NCI-H1436 (cell line): Measurements from ENCODE around the gene PADI6.
A peak's percentile ranks its signal among the peaks of the same experiment; 100 is the strongest.
"Not testable (repeated sequence)": the region's sequence is repeated elsewhere in the genome, so short reads cannot be mapped to it uniquely, and the experiment has no call there.

Experiments
- DNase-seq: peaks from one replicate; lab custom pipeline; 2025; lab: John Stamatoyannopoulos, UW

Gene PADI6

DNA sequence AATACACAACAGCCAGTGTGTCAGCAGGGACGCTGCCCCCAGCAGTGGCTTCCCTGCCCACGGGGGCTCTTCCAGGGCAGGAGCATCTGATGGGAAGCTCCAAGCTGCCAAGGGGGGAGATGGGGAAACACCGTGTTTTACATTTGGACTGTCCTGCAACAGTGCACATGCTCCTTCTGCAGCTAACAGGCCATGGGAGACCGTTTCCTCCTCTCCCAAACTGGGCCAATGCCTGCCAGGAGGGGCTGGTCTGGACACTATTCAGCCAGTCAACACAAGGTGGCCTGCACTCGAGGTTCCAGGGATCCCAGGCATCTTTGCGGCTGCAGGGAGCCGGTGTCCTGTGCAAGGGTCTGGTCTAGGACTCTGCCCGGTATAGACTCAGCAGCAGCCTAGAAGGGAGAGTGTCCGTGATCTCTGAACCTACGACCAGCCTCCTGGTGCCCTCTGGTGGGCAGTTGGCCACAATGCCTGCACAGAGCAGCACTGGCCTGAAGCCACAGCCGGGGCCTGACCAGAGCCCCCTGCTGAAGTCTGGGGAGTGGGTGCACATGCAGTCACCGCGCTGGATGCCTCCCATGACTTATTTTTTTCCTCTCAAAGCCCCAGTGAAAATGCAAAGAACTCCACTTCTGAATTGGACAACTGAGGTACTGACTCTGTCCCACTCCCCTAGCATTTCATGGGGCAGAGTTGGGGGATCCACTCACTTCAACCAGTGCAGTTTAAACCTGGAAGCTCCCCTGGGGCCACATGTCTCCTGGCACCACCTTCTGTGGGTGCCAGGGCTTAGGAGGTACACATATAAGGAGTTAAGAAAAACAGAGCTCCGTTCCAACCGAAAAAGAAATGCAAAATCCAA lies 34.1 kb downstream of the PADI6 start:
- DNase-seq: peak; percentile 12

DNA sequence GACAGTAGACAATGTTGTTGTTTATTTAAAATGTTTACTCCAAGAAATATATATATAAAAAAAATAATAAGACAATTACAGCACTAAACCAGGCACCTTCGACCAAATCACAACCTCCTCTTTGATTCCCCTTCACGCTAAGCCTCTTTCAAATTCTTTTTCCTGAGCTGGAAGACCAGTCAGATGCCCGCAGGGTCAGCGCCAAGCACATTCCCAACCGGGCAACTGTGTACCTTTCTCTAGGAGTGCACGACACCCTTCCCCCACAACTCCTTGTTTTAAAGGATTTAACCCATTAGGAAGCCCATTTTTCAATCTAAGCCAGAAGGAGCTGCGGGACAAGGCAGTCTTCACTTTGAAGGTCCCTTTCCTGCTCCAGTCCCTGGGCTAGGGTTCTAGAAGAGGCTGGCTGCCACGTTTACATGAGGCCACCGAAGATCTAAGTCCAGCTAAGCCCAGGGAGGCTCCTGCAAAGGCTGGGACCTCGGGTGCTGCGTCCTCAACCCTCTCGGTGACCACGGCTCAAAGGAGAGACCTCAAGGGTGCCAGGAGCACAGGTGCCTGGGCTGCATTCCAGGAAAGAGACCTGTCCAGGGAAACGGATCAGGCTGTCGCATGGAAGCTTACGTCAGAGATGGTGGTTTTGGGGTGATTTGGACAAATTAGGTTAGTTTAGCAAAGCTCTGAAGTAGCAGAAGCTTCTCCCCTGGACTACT lies 34.9 kb downstream of the PADI6 start:
- not testable (repeated sequence) for DNase-seq

DNA sequence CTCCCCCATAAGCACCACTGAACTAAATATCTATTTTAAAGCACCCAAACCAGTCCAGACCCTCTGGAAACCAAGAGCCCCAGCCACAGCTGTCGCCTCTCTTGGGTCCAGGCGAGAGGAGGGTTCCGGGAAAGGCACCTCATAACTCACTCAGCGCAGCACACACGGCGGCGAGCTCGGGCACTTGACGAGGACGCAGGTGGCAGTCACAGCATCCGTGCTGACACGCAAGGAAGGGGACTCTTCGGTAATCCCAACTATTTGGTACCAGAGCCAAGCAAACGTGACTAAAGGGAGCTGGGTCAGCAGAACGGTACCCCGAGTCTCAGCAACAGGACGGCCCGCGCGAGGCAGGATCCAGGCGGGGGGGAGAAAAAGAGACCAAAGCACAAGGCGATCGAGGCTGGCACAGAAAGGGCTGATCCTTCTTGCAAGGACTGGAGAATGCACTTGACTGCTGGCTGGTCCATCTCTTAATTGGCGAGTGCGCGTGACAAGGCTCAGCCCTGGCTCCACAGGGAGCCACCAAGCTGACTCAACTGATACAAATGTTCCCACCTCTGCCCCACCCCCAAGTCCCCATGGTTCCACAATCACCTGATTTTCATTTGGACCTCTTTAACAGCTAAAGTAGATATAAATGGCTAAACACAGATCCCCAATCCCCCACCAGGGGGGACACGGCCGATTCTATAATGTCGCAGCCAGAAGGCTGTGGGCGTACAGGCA lies 36.0 kb downstream of the PADI6 start:
- not testable (repeated sequence) for DNase-seq

DNA sequence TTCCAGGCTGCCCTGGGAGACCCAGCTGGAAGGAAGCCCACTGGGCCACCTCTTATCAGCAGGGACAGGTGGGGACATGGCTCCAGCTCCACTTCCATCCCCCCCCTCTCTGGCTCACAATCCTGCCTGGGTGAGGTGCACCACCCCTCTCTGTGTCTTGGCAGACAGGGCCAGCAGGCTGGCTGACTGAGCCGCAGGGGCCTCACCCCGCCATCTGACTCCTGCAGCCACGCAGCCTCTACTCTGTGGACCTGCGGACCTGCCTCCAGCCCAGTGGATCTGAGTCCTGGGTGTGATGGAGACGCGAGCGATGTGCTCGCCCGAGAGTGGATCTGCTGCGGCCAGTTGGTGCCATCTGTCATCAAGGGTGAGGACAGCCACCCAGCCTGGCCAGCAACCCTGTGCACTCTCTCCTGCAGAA lies 37.4 kb downstream of the PADI6 start:
- no peak for DNase-seq

DNA sequence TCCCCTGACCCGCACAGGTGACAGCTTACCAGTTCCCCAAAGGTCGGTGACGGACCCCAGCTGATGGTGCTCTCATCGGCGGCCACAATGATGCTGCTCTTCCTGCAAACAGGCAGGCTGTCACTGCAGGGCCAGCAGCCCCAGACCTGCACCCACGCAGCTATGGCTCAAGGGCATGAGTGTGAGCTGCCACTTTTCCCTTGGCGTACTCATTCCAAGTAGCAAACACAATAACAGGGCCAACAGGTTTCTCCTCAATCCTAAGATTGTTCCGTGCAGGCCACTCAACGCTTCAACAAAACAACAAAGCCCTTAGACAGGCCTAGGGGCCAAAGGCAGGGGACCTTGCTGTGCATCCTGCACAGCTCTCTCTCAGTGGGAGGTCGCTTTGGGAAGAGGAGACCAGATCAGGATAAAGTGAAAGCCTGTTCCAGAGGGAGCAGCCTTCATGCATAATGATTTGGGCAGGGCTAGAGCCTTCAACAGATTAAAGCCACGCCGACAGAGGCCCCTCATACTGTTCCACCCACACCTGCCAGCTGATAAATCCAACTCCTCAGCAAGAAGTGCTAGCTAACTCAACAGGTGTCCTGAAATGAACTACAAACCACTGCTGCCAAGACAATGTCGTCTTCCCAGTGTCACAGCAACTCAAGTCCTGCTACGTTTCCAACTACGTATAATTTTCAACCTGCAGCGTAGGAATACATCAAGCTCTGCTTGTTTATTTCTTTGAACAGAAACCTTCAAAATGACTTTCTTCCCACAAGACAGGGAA lies 40.3 kb downstream of the PADI6 start:
- DNase-seq: no peak

DNA sequence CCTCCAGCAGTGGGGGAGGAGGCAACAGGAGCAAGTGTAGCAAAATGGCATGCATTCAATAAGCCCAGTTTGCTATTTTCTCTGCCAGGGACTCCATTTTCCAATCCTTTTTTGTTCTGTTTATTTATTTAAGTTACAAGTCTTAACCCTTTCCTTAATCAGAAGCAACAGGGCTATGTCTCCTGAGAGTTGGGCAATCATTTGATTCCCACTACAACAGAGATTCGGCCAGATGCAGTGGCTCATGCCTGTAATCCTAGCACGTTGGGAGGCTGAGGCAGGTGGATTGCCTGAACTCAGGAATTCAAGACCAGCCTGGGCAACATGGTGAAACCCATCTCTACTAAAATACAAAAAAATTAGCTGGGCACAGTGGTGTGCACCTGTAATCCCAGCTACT lies 42.0 kb downstream of the PADI6 start:
- no peak for DNase-seq

DNA sequence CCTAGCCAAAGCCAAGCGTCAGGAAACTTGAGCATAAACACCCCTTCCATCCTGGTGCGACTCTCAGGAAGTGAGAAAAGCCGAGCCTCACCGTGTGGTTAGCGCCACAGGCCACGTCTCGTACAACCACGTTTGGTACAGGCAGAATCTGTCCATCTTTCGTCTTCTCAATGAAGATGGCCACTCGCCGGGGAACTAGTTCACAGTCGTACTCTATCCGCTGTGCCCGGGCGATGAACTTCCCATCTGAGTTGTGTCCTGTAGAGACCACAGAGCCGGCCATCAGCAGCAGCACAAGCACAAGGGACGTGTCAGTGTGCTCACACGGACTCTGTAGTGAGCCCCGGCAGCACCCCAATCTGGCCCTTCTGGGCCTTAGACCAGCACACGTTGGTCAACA lies 44.4 kb downstream of the PADI6 start:
- no peak for DNase-seq

DNA sequence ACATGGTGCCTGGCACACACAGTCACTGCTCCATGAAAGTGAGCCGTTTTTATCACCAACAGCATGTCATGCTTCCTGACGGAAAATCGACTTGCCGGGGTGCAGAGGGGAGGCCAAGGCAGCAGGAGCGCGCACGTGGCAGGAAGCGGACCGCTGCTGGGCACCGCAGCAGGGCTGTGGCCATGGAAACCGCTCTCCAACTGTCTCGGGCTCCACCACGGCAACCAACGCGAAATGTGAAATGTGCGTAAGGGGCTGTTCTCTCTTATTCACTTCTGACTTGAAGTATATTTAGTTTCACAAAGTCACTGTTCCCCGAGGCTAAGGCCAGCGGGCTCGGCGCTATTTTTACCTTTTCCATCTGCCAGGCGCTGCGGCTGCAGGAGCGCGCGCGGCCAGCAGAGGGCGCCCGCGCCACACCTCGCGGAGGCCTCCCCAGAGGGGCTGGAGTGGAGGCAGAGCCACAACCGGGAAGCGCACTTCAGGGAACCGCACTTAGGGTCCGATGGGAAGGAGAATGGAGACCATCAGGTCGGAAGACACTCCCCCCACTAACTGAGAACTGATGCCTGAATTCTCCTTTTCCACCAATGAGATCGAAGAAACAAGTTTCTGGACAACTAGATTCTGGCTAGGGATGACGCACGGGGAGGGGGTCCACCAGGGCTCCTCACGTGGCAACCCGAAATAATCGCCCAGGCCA lies 47.8 kb downstream of the PADI6 start:
- no peak for DNase-seq

DNA sequence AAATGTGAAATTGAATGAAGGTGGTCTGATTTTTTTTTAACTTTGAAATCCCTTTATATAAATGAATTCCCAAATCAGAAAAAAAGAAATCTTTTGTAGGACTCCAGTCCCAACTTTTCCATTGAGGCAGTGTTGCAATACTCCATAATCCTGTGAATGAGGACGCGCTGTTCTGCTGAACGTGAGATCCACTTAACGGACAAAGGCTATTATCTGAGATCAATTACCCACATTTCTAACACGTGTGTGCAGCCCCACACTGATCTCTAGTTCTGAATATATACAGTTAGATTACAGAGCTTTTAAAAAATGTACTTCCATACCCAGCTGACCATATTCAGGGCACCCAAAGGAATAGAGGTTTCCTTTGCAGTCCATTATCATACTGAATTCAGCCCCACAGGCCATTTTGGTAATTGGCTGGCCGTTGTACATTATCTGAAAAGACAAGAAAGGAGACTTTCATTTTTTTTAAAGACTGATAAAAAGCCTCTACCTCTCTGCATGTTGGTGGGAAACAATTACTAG lies 48.5 kb downstream of the PADI6 start:
- DNase-seq: no peak

DNA sequence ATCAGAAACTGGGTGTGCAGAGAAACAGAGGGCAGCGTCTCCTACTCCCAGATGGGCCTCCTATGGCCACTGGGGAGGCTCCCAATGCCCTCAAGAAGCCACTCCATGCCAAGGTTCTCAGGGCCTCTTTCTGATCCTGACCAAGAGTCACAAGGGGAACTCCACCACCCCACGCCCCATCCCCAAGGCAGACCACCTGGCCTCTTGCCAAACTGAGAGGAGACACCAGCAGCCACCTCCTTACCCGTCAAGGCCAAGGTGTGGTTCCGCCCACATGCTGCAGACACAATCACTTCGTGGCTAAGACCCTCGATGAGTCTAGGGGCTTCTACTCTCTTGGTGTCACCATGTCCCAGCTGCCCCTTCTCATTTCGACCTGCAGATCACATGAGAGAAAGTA lies 50.5 kb downstream of the PADI6 start:
- DNase-seq: no peak

DNA sequence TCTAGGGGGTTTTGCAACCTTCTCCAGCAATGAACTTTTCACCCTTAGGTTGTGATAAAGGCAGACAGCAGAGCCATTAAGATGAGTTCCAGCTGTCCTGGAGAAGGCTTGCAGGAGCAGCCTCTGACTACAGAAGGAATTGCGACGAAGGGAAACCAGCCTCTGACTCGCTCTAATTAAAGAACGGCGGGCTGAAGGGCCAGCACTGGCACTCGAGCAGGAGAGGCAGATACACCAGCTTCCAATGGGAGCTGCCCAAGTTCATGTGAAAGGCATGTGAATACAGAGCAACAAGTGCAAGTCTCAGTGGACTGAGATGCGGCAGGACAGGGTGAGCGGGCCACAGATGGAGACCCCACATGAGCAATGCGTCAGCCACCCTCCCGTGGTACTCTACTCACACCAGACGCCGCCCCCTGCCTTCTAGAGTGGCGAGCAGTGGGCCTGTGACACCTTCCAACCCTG lies 51.8 kb downstream of the PADI6 start:
- DNase-seq: no peak

DNA sequence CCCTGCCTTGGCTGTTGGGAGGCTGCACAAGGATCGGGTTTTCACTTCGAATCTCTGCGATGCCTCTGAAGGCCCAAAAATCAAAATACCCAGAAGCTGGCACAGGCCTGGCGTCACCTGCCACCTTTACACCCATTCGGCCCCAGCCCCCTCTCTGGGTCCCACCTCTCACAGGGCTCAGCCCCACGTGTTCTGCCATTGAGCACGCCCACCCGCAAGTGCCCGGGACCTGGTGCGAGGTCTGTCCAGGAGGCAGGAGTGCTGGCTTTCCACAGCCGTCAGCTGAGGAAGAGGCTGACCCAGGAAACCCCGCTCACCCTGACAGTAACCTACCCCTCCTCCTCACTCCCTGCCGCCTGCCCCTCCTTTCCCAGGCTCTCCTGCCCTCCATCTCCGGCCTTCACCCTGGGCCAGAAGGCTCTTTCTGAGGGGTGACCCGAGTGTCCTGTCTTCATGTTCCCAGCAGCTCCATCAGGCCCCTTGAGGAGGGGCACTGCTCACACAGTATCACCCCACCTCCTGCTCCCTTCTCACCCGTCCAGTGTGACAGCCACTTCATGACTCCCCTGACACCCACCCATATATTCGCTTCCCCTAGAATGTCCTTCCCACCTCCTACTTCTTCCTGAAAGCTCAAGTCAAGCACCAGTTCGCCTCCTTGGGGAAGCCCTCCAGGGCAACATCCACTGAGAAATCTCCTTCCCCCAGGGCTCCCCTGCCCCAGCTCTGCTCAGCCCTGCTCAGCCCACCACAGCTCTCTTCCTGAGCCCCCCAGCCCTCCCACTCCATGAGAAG lies 54.0 kb downstream of the PADI6 start:
- no peak for DNase-seq

DNA sequence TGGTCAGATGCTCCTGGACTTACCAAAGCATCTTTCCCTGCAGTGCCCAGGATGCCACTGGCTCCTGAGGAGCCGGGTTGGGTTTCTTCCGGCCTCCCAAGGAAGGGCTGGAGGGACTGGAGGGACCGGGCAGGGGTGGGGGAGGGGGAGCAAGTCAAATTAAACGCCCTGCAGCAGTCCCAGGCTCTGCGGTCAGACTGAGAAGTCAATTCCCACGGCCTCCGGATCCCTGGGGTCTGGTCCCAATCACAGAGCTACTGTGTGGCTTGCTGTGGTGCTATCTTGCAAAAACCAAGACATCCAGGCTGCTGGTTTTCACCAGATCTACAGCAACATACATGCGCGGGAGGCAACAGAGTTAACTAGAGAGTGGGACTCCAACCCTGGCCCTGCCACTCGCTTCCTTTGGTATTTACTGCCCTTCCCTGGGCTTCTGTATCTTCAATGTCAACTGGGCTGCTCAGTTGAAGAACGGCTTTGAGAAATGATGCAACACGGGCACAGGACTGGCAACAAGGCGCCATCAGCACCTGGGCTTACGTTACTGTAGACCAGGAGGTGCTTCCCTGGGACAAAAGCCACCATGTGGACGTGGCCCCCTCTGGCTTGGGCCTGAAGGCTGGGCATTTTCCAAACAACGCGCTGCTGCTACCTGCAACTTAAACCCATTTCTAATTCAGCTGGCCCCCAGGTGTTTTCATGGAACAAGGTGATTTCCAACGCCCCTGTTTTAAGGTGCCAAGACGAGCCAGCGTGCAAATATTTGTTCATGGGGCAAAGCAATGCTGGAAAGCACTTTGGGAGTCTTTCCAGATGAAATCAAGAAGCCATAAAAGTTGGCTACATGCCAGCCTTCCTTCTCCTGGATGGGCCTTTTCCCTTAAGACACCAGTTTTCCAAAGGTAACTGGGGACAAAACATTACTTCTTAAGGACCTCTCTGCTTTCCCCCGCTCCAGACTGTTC lies 56.0 kb downstream of the PADI6 start:
- DNase-seq: no peak

DNA sequence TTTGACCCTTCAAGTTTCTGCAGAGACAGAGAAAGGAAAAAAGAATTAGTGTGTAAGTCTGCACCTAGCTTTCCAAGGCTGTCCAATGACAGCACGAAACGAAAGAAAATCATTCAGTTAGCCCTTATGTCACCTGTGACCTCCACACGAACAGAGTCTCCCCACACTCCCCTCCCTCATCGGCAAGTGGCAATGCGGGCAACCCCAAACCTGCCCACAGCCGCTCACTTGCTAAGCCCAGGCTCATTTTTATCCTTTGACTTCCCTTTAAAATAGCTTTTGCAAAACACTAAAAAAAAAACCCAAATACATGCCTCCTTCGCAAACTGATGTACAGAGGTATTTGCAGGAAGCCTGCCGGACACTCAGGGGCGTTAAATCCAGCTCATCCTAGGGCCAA lies 57.2 kb downstream of the PADI6 start:
- no peak for DNase-seq

DNA sequence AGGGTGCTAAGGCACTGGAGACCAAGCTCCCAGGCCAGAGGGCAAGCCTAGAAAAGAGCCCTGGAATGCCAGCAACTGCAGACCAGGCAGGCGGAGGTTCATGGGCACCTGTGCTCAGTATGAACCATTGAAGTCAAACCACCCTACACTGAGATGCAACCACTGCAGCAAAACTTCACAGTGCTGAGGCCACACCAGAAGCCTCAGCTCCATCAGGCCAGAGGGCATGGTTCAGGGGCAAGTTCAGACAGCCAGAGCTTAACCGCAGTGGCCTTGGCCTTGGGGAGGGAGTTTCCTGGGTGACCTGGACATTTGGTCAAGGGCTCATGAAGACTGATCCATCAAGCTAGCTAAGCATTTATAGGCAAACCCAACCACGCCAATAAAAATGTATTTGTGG lies 60.4 kb downstream of the PADI6 start:
- DNase-seq: no peak

DNA sequence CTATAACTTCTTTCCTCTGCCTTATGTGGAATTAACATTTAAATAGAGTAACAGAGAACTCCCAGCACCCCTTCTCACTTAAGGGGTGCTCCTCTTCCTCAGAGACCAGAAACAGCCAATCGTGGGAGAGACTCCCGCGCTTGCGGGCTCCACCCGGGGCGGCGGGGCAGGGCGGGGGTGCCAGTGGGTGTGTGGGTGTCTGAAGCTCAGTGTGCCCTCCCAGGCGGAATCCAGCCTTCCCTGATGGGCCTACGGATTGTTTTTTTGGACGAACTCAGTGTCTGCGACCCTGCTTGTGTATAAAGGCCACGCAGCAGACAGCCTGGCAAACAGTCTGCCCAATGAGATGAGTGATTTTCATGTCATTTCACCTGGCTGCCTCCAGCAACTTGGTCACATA lies 61.3 kb downstream of the PADI6 start:
- DNase-seq: no peak

DNA sequence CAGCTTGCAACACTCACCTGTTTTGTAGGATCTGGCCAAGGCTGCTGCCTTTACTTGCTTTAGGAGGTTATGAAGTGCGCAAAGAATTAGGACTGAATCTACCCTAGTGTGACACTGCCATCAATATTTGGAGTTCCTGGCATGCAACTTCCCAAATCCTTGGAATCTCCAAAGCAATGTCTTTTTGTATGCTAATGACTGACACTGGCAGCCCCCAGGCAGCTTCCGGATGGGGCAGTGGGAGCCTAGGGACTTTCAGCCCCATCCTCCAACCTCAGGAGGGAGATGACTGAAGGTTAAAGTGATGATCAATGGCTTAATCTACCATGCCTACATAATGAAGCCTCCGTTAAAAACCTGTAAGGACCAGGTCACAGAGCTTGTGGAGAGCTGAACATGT lies 62.0 kb downstream of the PADI6 start:
- no peak for DNase-seq

DNA sequence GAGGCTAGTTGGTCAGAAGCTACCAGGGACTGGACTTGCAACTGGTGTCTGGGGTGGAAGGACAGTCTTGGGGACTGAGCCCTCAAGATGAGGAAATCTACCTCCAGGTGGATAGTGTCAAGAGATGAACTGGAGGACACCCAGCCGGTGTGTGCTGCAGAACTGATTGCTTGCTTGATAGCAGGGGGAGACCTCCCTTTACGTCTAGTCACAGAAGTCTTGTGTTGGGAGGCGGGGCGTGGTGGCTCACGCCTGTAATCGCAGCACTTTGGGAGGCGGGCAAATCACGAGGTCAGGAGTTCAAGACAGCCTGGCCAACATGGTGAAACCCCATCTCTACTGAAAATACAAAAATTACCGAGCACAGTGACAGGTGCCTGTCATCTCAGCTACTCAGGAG lies 62.6 kb downstream of the PADI6 start:
- no peak for DNase-seq
